ENCODE measurements around the gene PGM2L1.
"Not testable (repeated sequence)": the region's sequence is repeated elsewhere in the genome, so short reads cannot be mapped to it uniquely, and the experiment has no call there.

Gene PGM2L1

DNA sequence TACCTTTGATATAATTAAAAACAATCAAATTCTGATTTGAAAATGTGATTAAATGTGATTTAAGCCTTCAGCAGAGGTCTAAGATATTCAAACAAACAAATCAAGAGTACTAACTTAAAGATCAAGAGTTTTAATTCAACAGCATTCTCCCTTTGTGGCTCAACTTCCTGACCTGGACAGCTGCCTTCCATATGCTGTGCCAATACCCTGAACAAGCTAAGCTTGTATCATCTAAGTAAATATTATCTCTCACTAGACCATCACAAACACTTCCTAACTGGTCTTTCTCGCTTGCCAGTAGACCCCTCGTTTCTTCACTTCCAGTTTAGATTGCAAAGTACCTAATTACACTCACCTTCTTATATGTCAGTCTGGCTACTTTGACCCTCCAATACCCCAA, 50.9 kb downstream of the PGM2L1 start:
- TF ChIP-seq, protein P1, sequence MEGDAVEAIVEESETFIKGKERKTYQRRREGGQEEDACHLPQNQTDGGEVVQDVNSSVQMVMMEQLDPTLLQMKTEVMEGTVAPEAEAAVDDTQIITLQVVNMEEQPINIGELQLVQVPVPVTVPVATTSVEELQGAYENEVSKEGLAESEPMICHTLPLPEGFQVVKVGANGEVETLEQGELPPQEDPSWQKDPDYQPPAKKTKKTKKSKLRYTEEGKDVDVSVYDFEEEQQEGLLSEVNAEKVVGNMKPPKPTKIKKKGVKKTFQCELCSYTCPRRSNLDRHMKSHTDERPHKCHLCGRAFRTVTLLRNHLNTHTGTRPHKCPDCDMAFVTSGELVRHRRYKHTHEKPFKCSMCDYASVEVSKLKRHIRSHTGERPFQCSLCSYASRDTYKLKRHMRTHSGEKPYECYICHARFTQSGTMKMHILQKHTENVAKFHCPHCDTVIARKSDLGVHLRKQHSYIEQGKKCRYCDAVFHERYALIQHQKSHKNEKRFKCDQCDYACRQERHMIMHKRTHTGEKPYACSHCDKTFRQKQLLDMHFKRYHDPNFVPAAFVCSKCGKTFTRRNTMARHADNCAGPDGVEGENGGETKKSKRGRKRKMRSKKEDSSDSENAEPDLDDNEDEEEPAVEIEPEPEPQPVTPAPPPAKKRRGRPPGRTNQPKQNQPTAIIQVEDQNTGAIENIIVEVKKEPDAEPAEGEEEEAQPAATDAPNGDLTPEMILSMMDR (IDR thresholded peaks at IDR 0.05; ENCODE audit: low read depth, low read length) = no peak
- H3K4me3 ChIP-seq (ENCODE audit: low read depth, low read length) = no peak overlapping the region
- in situ Hi-C loops (cut with HindIII; ENCODE audit: low sequenced_read_pairs) = no loop called here
- DNase-seq (ENCODE audit: low read depth, low spot score) = peak; percentile 28

DNA sequence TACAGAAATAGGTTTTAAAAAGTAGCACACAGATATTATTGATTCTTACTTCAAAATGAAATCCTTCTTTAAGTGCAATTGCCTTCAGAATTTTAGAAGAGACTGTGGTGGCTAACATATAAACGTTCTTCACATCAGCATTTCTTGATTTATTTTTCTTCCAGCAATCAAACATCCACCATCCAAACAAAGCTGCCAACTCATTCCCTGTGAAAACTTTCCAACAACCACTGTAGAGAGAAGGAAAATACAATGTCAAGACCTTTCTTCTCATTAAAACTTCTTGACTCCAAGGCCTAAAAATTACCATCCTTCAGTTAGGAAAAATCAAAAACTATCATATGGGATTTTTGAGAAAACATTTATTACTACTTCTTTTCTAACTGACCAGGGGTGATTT, 52.8 kb downstream of the PGM2L1 start:
- H3K4me3 ChIP-seq (ENCODE audit: low read depth, low read length) = no peak overlapping the region
- TF ChIP-seq, protein P1 (IDR thresholded peaks at IDR 0.05; ENCODE audit: low read depth, low read length) = no peak
- no peak for DNase-seq (ENCODE audit: low read depth, low spot score)
- in situ Hi-C loops (cut with HindIII; ENCODE audit: low sequenced_read_pairs) = no loop called here

DNA sequence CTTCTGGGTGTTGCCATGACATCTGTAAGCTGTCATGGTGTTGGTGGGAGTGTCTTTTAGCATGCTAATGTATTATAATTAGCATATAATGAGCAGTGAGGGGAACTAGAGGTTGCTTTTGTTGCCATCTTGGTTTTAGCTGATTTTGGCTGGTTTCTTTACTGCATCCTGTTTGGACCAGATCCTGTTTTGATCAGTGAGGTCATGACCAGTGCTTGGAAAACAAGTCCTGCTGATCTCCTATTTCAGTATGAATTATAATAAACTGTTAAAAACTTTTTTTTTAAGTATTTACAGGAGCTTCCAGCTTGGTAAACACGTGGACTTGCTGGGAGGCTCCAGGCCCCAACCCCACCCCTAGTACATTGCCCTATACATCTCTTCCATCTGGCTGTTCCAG, 56.3 kb downstream of the PGM2L1 start:
- DNase-seq (ENCODE audit: low read depth, low spot score) = no peak
- H3K4me3 ChIP-seq (ENCODE audit: low read depth, low read length) = no peak overlapping the region
- in situ Hi-C loops (cut with HindIII; ENCODE audit: low sequenced_read_pairs) = no loop called here
- TF ChIP-seq, protein P1 (IDR thresholded peaks at IDR 0.05; ENCODE audit: low read depth, low read length) = no peak

DNA sequence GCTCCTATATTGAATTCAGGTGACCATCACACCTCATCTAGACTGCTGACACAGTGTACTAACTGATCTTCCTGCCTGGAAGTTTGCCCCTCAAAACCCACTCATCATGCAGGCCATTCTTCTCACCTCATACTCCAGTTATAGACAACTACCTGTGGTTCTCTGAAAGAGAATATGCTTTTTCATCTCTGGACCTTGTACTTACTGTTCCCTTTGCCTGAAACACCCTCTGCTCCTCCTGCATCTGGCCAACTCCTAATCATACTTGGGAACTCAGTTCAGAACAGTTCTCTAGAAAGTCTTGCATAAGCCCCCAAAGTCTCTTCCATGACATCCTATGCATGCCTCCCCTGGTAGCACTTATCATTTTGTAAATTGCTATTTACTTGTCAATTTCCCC, 58.6 kb downstream of the PGM2L1 start:
- TF ChIP-seq, protein P1 (IDR thresholded peaks at IDR 0.05; ENCODE audit: low read depth, low read length) = no peak
- DNase-seq (ENCODE audit: low read depth, low spot score) = no peak
- in situ Hi-C loops (cut with HindIII; ENCODE audit: low sequenced_read_pairs) = no loop called here

DNA sequence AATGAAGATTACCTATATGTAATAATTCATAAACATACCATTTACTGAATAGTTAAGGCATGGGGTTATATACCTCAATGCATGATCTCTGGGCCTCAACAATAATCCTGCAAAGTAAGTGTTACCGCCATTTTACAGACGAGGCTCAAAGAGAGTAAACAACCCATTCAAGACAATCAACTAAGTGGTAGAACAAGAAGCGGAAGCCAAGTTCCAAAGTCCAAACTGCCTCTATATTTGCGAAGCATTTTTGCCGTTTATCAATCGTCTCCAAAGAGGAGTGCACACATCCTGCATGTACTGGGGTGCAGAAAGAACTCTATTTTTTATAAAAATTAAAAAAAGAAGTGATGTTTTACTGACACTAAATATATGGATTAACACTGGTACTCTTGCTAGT, 59.3 kb downstream of the PGM2L1 start:
- TF ChIP-seq, protein P1 (IDR thresholded peaks at IDR 0.05; ENCODE audit: low read depth, low read length) = no peak
- DNase-seq (ENCODE audit: low read depth, low spot score) = no peak

More for the DNA sequence above, 58.6 kb downstream of the PGM2L1 start:
- H3K4me3 ChIP-seq (ENCODE audit: low read depth, low read length) = no peak overlapping the region

DNA sequence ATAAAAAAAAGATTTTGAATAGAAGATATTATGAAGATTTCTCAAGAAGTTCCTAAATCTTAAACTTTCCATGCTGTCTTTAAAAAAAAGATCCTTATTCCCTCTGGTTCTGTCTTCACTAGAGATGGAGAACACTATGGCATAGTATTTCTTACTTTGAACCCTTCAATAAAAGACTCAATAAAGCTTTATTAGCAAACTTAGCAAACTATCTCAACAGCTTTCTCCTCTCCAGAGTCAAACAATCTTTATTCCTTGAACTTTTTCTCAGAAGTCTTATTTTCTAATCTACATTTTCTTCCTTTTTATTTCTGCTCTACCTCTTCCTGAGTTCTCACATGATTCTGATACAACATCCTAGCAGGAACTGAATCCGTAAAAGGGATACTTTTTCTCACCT, 65.0 kb downstream of the PGM2L1 start:
- TF ChIP-seq, protein P1 (IDR thresholded peaks at IDR 0.05; ENCODE audit: low read depth, low read length) = no peak
- no peak overlapping the region for H3K4me3 ChIP-seq (ENCODE audit: low read depth, low read length)
- in situ Hi-C loops (cut with HindIII; ENCODE audit: low sequenced_read_pairs) = no loop called here
- no peak for DNase-seq (ENCODE audit: low read depth, low spot score)

More for the DNA sequence above, 59.3 kb downstream of the PGM2L1 start:
- in situ Hi-C loops (cut with HindIII; ENCODE audit: low sequenced_read_pairs) = no loop called here
- no peak overlapping the region for H3K4me3 ChIP-seq (ENCODE audit: low read depth, low read length)

DNA sequence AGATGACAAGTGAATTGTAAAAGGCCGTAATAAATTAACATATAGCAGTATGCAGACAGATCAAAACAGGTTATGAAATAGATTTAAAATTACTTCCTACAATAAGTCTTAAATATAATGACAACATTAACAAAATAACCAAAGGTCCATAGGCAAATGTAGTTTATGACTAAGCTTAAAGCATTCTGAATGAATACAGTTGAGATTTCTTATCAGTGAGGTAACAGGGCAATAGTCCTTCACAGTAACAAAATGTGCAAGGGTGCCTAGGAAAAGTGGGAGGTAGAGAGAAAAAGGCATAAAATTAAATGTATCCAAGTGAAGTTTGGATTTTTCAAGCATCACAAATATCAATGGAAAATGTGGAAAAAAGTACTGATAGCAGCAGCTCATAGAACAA, 65.9 kb downstream of the PGM2L1 start:
- TF ChIP-seq, protein P1 (IDR thresholded peaks at IDR 0.05; ENCODE audit: low read depth, low read length) = no peak
- H3K4me3 ChIP-seq (ENCODE audit: low read depth, low read length) = no peak overlapping the region
- in situ Hi-C loops (cut with HindIII; ENCODE audit: low sequenced_read_pairs) = no loop called here
- no peak for DNase-seq (ENCODE audit: low read depth, low spot score)

DNA sequence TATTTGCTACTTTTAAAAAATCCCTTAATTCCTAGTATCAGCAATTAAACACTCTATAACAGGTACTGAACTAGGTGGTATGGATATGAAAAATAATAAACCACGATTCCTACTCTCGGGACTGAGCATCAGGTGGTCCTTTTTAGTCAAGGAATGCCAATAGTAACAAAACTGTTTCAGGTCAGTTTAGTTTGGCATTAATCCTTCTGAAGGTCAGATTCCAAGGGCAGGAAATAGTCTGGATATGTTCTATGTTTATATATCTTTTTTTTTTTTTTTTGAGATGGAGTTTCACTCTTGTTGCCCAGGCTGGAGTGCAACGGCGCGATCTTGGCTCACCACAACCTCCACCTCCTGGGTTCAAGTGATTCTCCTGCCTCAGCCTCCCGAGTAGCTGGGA, 67.2 kb downstream of the PGM2L1 start:
- peak; percentile 48 for DNase-seq (ENCODE audit: low read depth, low spot score)
- H3K4me3 ChIP-seq (ENCODE audit: low read depth, low read length); in situ Hi-C loops (cut with HindIII; ENCODE audit: low sequenced_read_pairs): not testable (repeated sequence)
